ENCODE data around the gene PALLD.

Gene PALLD

GRCh38 chr4:168734703-168735678 is 238.1 kb downstream of the PALLD start:
- no peak for DNase-seq (ENCODE audit: low read depth)

GRCh38 chr4:168735735-168736134 is 238.9 kb downstream of the PALLD start:
- DNase-seq (ENCODE audit: low read depth): no peak

- no peak for DNase-seq (ENCODE audit: low read depth)
These were observed 240.3 kb downstream of the PALLD start for GRCh38 chr4:168736860-168737805.

GRCh38 chr4:168737806-168738172 is 240.9 kb downstream of the PALLD start:
- no peak for DNase-seq (ENCODE audit: low read depth)

- DNase-seq (ENCODE audit: low read depth): no peak
These were observed 243.0 kb downstream of the PALLD start for GRCh38 chr4:168739886-168740285.

- DNase-seq (ENCODE audit: low read depth): no peak
These were observed 243.8 kb downstream of the PALLD start for GRCh38 chr4:168740691-168741090.

- no peak for DNase-seq (ENCODE audit: low read depth)
These were observed 244.7 kb downstream of the PALLD start for GRCh38 chr4:168741281-168742173.

- no peak for DNase-seq (ENCODE audit: low read depth)
These were observed 246.3 kb downstream of the PALLD start for GRCh38 chr4:168743131-168743530.

GRCh38 chr4:168743601-168744000 is 246.7 kb downstream of the PALLD start:
- DNase-seq (ENCODE audit: low read depth): no peak

- DNase-seq (ENCODE audit: low read depth): no peak
These were observed 247.2 kb downstream of the PALLD start for GRCh38 chr4:168744021-168744420.

- no peak for DNase-seq (ENCODE audit: low read depth)
These were observed 252.0 kb downstream of the PALLD start for GRCh38 chr4:168748807-168749206.

- DNase-seq (ENCODE audit: low read depth): no peak
These were observed 254.7 kb downstream of the PALLD start for GRCh38 chr4:168751263-168752225.

GRCh38 chr4:168755598-168756477 is 259.0 kb downstream of the PALLD start:
- DNase-seq (ENCODE audit: low read depth): no peak

- no peak for DNase-seq (ENCODE audit: low read depth)
These were observed 260.6 kb downstream of the PALLD start for GRCh38 chr4:168757500-168757899.

- DNase-seq (ENCODE audit: low read depth): no peak
These were observed 261.6 kb downstream of the PALLD start for GRCh38 chr4:168758351-168758876.

- no peak for DNase-seq (ENCODE audit: low read depth)
These were observed 262.5 kb downstream of the PALLD start for GRCh38 chr4:168759321-168759720.

GRCh38 chr4:168759959-168760527 is 263.2 kb downstream of the PALLD start:
- no peak for DNase-seq (ENCODE audit: low read depth)

GRCh38 chr4:168761066-168761465 is 264.2 kb downstream of the PALLD start:
- DNase-seq (ENCODE audit: low read depth): no peak

- DNase-seq (ENCODE audit: low read depth): no peak
These were observed 268.5 kb downstream of the PALLD start for GRCh38 chr4:168765322-168765721.

Measured in stimulated activated CD8-positive, alpha-beta memory T cell treated with anti-CD3 and anti-CD28 coated beads, Interleukin-4, amount 100 ng/mL, for 24 hours (primary cell).